Muscle layer of duodenum (tissue), 2 donors: ENCODE results near the gene SESN3.
"Not testable (repeated sequence)": the region's sequence is repeated elsewhere in the genome, so short reads cannot be mapped to it uniquely, and the experiment has no call there.

ENCODE experiments used
- H3K27ac ChIP-seq: one replicate; pipeline ENCODE4 v1.7.0; 2013; ENCODE audit warnings: mild to moderate bottlenecking, low read length
- H3K27me3 ChIP-seq: one replicate; pipeline ENCODE4 v1.7.0; 2013; ENCODE audit warnings: low read depth, mild to moderate bottlenecking, control low read depth, low read length
- H3K36me3 ChIP-seq, 2 donors: one replicate each; pipeline ENCODE4 v1.7.0; 2013; ENCODE audit warnings: low read length in 2 of 2, control low read depth in 1 of 2, mild to moderate bottlenecking in 1 of 2; ENCODE audit not compliant: insufficient read depth in 2 of 2, control insufficient read depth in 1 of 2
- H3K4me1 ChIP-seq, 2 donors: one replicate each; pipeline ENCODE4 v1.7.0; 2013; ENCODE audit warnings: low read length in 2 of 2, mild to moderate bottlenecking in 2 of 2, control low read depth in 1 of 2, moderate library complexity in 1 of 2; ENCODE audit not compliant: insufficient read depth in 2 of 2, control insufficient read depth in 1 of 2
- H3K4me3 ChIP-seq, 2 donors: one replicate each; pipeline ENCODE4 v1.7.0; 2013; ENCODE audit warnings: low read length in 2 of 2, low read depth in 1 of 2, mild to moderate bottlenecking in 1 of 2
- H3K9me3 ChIP-seq, 2 donors: one replicate each; pipeline ENCODE4 v1.7.0; 2013; ENCODE audit warnings: low read length in 2 of 2, control low read depth in 1 of 2, mild to moderate bottlenecking in 1 of 2; ENCODE audit not compliant: control insufficient read depth in 1 of 2
- donor health status: healthy.

The SESN3 gene, protein sequence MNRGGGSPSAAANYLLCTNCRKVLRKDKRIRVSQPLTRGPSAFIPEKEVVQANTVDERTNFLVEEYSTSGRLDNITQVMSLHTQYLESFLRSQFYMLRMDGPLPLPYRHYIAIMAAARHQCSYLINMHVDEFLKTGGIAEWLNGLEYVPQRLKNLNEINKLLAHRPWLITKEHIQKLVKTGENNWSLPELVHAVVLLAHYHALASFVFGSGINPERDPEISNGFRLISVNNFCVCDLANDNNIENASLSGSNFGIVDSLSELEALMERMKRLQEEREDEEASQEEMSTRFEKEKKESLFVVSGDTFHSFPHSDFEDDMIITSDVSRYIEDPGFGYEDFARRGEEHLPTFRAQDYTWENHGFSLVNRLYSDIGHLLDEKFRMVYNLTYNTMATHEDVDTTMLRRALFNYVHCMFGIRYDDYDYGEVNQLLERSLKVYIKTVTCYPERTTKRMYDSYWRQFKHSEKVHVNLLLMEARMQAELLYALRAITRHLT

GRCh38 chr11:95231127-95231880 lies at the start of gene SESN3:
Gene SESN3, minus strand, starts transcription at chr11:95231202. Its CDS starts 342 bp downstream, at chr11:95230860.
- Histone ChIP-seq H3K36me3 (no peaks in the 10 kb centered on the region), H3K9me3 (no peaks in the 10 kb centered on the region), H3K27ac (peak within 1 kb of the TSS; percentile 74), H3K27me3 (no peaks in the 10 kb centered on the region), H3K4me3 (peak within 1 kb of the TSS; percentile 86 to 92), H3K4me1 (peaks cover 3 to 30% of the 10 kb centered on the region in 2 donors)

GRCh38 chr11:95279921-95280868 lies 49.2 kb upstream of the SESN3 start:
- Histone ChIP-seq H3K4me3 (no peak overlapping the region), H3K27ac (no peak overlapping the region)

DNA sequence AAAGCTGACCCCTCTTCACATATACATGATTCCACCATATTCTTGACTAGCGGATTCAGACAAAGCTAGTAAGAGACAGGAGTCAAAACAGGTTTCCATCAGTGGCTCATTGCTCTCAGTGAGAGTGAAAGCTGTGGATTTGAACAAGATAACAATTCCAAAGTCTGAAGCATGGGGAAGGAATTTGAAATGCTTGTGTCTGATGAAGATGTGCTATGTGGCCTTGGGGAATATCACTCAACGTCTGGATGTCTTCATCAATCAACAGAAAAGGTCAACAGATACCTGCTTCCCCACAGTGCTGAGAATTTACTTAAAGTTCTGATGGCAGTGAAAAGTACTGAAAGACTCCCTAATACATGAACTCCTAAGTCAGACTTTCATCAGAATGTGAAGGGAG lies 46.9 kb upstream of the SESN3 start:
- Histone ChIP-seq H3K4me3 (no peak overlapping the region), H3K27me3 (no peaks in the 10 kb centered on the region), H3K9me3 (no peaks in the 10 kb centered on the region), H3K27ac (no peak overlapping the region), H3K4me1 (peaks cover 0 to 14% of the 10 kb centered on the region in 2 donors), H3K36me3 (no peaks in the 10 kb centered on the region)

More at GRCh38 chr11:95279921-95280868, 49.2 kb upstream of the SESN3 start:
- Histone ChIP-seq H3K36me3 (no peaks in the 10 kb centered on the region), H3K9me3 (no peaks in the 10 kb centered on the region), H3K4me1 (peaks cover 0 to 15% of the 10 kb centered on the region in 2 donors), H3K27me3 (no peaks in the 10 kb centered on the region)

- Histone ChIP-seq H3K9me3 (no peaks in the 10 kb centered on the region), H3K4me1 (no peaks in the 10 kb centered on the region), H3K27me3 (no peaks in the 10 kb centered on the region), H3K4me3 (no peak overlapping the region), H3K36me3 (no peaks in the 10 kb centered on the region), H3K27ac (no peak overlapping the region)
These were observed 45.1 kb upstream of the SESN3 start for GRCh38 chr11:95276139-95276538.

DNA sequence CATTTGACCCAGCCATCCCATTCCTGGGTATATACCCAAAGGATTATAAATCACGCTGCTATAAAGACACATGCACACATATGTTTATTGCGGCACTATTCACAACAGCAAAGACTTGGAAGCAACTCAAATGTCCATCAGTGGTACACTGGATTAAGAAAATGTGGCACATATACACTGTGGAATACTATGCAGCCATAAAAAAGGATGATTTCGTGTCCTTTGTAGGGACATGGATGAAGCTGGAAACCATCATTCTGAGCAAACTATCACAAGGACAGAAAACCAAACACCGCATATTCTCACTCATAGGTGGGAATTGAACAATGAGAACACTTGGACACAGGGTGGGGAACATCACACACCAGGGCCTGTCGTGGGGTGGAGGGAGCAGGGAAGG lies 42.6 kb upstream of the SESN3 start:
- not testable (repeated sequence) for H3K4me1 ChIP-seq, H3K27ac ChIP-seq, H3K9me3 ChIP-seq, H3K36me3 ChIP-seq, H3K4me3 ChIP-seq, H3K27me3 ChIP-seq

- H3K36me3 ChIP-seq, result no peaks in the 10 kb centered on the region
- H3K27ac ChIP-seq, result no peak overlapping the region
- no peaks in the 10 kb centered on the region for H3K4me1 ChIP-seq
- H3K27me3 ChIP-seq, result no peaks in the 10 kb centered on the region
- no peaks in the 10 kb centered on the region for H3K9me3 ChIP-seq
- H3K4me3 ChIP-seq, result no peak overlapping the region
These were observed 38.2 kb upstream of the SESN3 start for GRCh38 chr11:95269036-95269819.

- no peaks in the 10 kb centered on the region for H3K4me1 ChIP-seq
- H3K9me3 ChIP-seq, result no peaks in the 10 kb centered on the region
- H3K4me3 ChIP-seq, result no peak overlapping the region
- H3K27ac ChIP-seq, result no peak overlapping the region
- no peaks in the 10 kb centered on the region for H3K27me3 ChIP-seq
- H3K36me3 ChIP-seq, result no peaks in the 10 kb centered on the region
These were observed 37.4 kb upstream of the SESN3 start for GRCh38 chr11:95268391-95268790.

DNA sequence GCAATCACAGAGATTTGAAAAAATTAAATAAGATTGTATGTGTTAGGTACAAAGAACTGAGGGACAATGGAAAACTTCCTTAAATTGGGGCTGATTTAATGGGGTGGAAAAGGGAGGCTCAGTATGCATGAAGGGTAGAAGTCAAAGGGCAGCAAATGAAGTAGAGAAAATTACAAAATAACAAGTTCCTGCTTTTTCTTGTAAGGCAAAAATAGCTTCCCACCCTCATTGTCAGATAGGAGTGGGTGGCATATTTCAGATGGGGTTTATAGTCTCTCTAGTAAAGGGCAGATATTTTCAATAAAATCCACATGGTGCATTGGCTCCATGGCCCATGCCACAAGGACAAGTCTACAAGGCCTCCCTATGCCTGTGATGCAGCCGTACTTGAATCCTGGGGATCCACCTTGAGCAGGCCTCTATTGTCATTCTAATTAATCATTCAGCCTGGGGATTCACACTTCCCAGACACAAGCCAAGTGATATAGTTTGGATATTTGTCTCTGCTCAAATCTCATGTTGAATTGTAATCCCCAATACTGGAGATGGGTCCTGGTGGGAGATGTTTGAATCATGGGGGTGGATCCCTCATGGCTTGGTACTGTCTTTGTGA lies 36.7 kb upstream of the SESN3 start:
- Histone ChIP-seq H3K4me3 (no peak overlapping the region), H3K36me3 (no peaks in the 10 kb centered on the region), H3K4me1 (no peaks in the 10 kb centered on the region), H3K9me3 (no peaks in the 10 kb centered on the region), H3K27ac (no peak overlapping the region), H3K27me3 (no peaks in the 10 kb centered on the region)

DNA sequence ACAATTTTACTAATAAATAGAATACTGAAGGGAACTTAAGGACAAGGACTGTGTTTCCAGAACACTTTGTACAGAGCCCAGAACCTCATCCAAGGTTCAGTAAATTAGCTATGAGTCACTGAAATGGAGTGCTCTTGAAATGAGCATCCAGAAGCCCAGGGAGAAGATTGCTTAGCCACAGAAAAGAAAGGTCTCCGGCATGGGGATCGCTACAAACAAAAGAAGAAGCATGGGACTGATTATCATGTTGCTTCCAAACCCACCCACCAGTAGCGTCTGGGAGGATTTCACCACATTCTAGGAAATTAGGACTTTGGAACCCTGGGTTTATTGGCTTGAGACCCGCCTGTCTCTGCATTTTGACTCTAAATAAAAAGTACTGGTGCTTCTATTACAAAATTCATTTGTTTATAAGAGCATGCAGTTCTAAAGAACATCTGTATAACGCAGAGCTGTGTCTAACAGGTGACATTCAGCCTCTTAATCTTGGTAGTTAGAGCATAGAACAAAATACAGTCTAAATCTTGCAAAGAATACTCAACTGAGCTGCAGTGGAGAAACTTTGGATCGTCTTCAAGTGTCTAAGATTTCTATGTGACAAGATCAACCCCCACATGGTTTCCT lies 35.9 kb upstream of the SESN3 start:
- no peak overlapping the region for H3K4me3 ChIP-seq
- H3K9me3 ChIP-seq, result no peaks in the 10 kb centered on the region
- H3K27ac ChIP-seq, result no peak overlapping the region
- no peaks in the 10 kb centered on the region for H3K27me3 ChIP-seq
- no peaks in the 10 kb centered on the region for H3K4me1 ChIP-seq
- H3K36me3 ChIP-seq, result no peaks in the 10 kb centered on the region

- Histone ChIP-seq H3K4me1 (no peaks in the 10 kb centered on the region), H3K27ac (no peak overlapping the region)
These were observed 33.9 kb upstream of the SESN3 start for GRCh38 chr11:95264881-95265280.

More at GRCh38 chr11:95264881-95265280, 33.9 kb upstream of the SESN3 start:
- H3K4me3 ChIP-seq, result no peak overlapping the region
- H3K9me3 ChIP-seq, result no peaks in the 10 kb centered on the region
- H3K36me3 ChIP-seq, result no peaks in the 10 kb centered on the region
- no peaks in the 10 kb centered on the region for H3K27me3 ChIP-seq
